ACC112 (cell line): ENCODE data around the gene MCL1.
"Not testable (repeated sequence)": the region's sequence is repeated elsewhere in the genome, so short reads cannot be mapped to it uniquely, and the experiment has no call there.

Source experiments
- H2AFZ ChIP-seq: fragments of 200-600 bp; sonication (generic); one replicate; pipeline ENCODE4 v1.6.0; 2017; ENCODE audit warnings: antibody characterized with exemption, low read length; ENCODE audit not compliant: unreplicated experiment
- H3K27ac ChIP-seq: fragments of 200-600 bp; sonication (generic); 2 replicates; pipeline ENCODE4 v1.5.1; 2014; ENCODE audit warnings: low read depth, mild to moderate bottlenecking, antibody characterized with exemption, low read length, moderate library complexity
- H3K27me3 ChIP-seq: fragments of 200-600 bp; sonication (generic); 2 replicates; pipeline ENCODE4 v1.6.1; 2014; ENCODE audit warnings: mild to moderate bottlenecking, antibody characterized with exemption, low read length, moderate library complexity, mixed read lengths; ENCODE audit not compliant: insufficient read depth
- H3K36me3 ChIP-seq: fragments of 200-600 bp; sonication (generic); 2 replicates; pipeline ENCODE4 v1.6.1; 2016; ENCODE audit warnings: mild to moderate bottlenecking, antibody characterized with exemption, low read length, moderate library complexity, mixed read lengths; ENCODE audit not compliant: insufficient read depth
- H3K4me1 ChIP-seq: fragments of 200-600 bp; sonication (generic); one replicate; pipeline ENCODE4 v1.6.1; 2016; ENCODE audit warnings: low read length, mixed read lengths; ENCODE audit not compliant: insufficient read depth, unreplicated experiment, control insufficient read depth
- H3K4me3 ChIP-seq: fragments of 200-600 bp; sonication (generic); 2 replicates; pipeline ENCODE4 v1.5.1; 2014; ENCODE audit warnings: mild to moderate bottlenecking, low read depth, low read length
- H3K79me2 ChIP-seq: fragments of 200-600 bp; sonication (generic); one replicate; pipeline ENCODE4 v1.6.0; 2016; ENCODE audit warnings: low read length; ENCODE audit not compliant: control insufficient read depth, unreplicated experiment, insufficient read depth

MCL1 gene

DNA sequence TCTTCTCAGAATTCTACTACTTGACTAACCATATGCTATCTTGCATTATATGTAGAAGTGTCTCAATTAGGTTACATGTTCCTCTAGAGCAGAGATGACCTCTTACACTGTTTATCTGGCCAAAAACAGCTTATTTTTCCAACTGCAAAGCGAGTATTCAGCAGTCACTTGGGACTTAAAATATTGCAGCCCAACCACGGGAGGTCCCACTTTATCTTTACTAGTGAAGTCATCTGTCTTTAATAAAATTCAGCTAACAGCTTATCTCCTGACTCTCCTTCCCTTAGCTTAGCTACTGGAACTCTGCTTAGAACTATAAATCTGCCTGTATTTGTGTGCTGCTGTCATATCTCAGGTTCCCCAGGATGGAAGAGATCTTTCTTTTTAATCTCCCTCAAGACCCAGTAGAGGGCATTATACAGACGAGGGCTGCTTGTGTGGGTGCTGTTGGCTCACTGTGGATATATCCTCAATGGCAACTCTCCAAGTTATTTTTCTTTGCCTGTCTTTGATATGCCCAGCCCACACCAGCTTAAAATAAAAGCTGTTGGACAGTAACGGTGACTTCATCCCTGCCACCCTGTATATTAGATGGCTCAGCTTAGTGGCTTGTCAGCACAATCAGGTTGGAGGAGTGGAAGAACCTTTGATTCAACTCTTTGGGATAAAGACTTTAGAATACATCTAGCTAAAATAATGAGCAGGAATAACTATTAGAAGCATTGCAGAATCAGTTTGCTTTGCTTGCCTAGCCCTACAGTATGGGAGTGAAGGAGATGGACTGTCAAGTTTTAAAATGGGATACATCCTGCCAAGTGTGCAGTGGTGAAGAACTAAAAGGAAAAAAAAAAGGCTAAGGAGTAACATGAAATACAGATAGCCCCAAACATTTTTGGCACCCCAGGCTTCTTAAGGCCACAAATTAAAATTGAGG, 40.4 kb upstream of the MCL1 start:
- Histone ChIP-seq H2AFZ (no peak overlapping the region), H3K27ac (peak overlapping the region; percentile 88), H3K27me3 (no peaks in the 10 kb centered on the region), H3K36me3 (peaks cover 30% of the 10 kb centered on the region), H3K4me3 (peak overlapping the region; percentile 13; the same call in 1 of the 2 replicates), H3K4me1 (peaks cover 45% of the 10 kb centered on the region), H3K79me2 (peaks cover 4% of the 10 kb centered on the region)

DNA sequence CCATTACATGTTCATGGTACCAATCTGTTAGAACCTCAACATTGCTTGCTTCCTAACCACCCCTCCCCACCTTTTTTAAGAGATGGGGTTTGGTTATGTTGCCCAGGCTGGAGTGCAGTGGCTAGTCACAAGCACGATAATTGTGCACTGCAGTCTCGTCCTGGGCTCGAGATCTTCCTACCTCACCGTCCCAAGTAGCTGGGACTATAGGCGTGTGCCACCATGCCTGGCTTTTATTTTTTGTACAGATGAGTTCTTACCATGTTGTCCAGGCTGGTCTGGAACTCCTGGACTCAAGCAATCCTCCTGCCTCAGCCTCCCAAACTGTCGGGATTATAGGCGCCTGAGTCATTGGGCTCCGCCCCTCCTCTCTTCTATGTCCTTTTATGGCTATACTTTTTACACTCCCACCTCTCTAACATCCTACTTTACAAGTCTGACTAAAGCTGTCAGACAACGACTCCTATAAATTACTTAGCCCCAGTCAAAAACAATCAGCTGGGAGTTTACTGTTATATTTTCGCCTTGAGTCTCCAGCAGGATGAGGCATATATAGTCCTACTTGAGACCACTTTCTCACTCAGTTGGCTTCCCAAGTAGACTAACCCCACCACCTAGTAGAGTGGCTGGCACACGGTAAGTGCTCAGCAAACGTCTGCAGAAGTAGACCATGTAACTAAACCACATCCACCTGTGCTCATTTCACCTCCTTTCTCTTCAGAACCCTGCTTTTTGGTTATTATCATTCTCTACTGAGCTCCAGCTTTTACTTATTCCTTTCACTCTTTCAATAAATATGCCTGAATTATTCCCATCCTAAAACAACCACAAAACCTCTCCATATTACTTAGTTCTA, 36.2 kb upstream of the MCL1 start:
- Histone ChIP-seq H3K4me3 (no peak overlapping the region), H3K4me1 (peaks cover 55% of the 10 kb centered on the region), H3K36me3 (peaks cover 27% of the 10 kb centered on the region), H3K27me3 (no peaks in the 10 kb centered on the region), H2AFZ (no peak overlapping the region), H3K27ac (peak overlapping the region; percentile 100), H3K79me2 (peaks cover 3% of the 10 kb centered on the region)

DNA sequence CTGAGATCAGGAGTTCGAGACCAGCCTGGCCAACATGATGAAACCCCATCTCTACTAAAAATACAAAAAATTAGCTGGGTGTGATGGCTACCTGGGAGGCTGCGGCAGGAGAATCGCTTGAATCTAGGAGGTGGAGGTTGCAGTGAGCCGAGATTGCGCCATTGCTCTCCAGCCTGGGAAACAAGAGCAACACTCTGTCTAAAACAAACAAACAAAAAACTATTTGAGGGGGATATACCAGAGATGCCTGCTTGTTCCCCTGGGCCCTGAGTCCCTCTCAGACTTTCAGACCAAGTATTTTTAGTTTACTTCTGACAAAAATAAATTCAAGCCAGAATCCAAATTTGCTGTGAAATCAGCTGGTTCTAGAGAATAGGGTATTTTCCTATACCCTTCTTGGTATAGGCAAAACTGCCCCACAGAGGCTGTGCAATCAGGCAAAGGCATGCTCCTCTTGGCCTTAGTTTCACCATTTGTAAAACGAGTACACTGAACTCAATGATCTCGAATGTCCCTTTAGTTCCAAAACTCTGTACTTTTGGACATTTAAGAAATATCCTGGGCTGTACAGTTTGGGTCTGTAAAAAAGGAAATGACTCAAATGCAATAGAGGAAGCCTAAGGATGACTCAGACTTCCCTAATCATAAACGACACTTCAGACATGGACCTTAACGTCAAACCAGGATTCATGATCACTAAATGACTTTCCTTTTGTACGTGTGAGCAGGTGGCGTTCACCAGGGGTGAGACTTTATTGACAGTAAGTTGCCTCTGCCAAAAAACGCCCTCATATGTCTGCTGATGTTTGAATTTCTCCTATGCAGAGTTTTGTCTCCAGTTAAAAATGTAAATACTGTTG, 33.9 kb upstream of the MCL1 start:
- peak overlapping the region; percentile 47 for H3K4me3 ChIP-seq
- peak overlapping the region; percentile 100 for H3K27ac ChIP-seq
- peaks cover 24% of the 10 kb centered on the region for H3K36me3 ChIP-seq

DNA sequence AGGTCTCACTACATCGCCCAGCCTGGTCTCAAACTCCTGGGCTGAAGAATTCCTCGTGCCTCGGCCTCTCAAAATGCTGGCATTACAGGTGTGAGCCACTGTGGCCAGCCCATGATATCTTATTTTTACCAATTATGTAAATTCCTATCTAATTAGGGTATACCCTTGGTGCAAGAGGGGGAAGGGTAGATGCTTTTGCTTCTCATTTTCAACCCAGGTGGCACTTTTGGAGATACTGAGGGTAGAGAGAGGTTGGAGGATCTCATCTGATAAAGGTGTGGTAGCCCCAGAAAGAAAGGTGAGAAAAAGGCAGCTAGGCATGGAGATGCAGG, 32.6 kb upstream of the MCL1 start:
- H3K36me3 ChIP-seq, result peaks cover 20% of the 10 kb centered on the region

More for the DNA sequence above, 33.9 kb upstream of the MCL1 start:
- Histone ChIP-seq H3K79me2 (peaks cover 3% of the 10 kb centered on the region), H2AFZ (no peak overlapping the region), H3K4me1 (peaks cover 54% of the 10 kb centered on the region), H3K27me3 (no peaks in the 10 kb centered on the region)

DNA sequence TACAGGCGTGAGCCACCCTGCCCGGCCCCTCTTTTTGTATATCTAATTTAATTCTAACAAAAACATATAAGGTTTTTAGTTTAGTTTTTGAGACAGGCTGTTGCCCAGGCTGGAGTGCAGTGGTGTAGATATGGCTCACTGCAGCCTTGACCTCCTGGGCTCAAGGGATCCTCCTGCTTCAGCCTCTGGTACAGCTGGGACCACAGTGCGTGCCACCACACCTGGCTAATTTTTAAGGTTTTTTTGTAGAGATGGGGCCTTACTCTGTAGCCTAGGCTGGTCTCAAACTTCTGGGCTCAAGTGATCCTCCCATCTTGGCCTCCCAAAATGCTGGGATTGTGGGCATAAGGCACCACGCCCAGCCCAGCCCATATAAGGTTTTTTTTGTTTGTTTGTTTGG, 31.2 kb upstream of the MCL1 start:
- Histone ChIP-seq H3K27me3 (no peaks in the 10 kb centered on the region), H3K4me3 (no peak overlapping the region), H3K4me1 (peaks cover 54% of the 10 kb centered on the region), H3K27ac (peak overlapping the region; percentile 100), H3K79me2 (peaks cover 3% of the 10 kb centered on the region), H3K36me3 (peaks cover 6% of the 10 kb centered on the region), H2AFZ (no peak overlapping the region)

More for the DNA sequence above, 32.6 kb upstream of the MCL1 start:
- Histone ChIP-seq H3K79me2 (peaks cover 3% of the 10 kb centered on the region), H3K4me3 (peak overlapping the region; percentile 55; the same call in 1 of the 2 replicates), H3K4me1 (peaks cover 54% of the 10 kb centered on the region), H3K27me3 (no peaks in the 10 kb centered on the region), H3K27ac (peak overlapping the region; percentile 100), H2AFZ (no peak overlapping the region)

DNA sequence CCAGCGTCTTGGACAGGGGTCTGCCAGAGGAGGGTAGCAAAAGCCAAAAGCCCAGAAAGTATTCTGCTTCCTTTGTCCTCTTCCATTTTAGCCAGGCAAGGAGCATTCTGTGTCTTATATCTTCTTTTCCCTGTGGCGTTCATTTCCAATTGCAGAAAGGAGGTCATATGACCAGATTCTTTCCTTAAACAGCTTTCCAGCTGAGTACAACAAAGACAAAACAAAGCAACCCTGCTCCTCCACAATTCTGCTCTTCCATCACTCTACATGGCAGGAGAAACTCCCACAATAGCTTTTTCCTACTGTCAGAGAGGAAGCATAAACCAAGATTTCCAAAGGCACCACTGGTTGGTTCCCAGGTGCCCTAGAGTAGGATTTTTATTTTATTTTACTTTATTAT, 30.3 kb upstream of the MCL1 start:
- Histone ChIP-seq H2AFZ (no peak overlapping the region), H3K4me3 (no peak overlapping the region), H3K27ac (peak overlapping the region; percentile 100), H3K79me2 (peaks cover 3% of the 10 kb centered on the region), H3K4me1 (peaks cover 55% of the 10 kb centered on the region), H3K36me3 (no peaks in the 10 kb centered on the region; the same call in 1 of the 2 replicates), H3K27me3 (no peaks in the 10 kb centered on the region)

DNA sequence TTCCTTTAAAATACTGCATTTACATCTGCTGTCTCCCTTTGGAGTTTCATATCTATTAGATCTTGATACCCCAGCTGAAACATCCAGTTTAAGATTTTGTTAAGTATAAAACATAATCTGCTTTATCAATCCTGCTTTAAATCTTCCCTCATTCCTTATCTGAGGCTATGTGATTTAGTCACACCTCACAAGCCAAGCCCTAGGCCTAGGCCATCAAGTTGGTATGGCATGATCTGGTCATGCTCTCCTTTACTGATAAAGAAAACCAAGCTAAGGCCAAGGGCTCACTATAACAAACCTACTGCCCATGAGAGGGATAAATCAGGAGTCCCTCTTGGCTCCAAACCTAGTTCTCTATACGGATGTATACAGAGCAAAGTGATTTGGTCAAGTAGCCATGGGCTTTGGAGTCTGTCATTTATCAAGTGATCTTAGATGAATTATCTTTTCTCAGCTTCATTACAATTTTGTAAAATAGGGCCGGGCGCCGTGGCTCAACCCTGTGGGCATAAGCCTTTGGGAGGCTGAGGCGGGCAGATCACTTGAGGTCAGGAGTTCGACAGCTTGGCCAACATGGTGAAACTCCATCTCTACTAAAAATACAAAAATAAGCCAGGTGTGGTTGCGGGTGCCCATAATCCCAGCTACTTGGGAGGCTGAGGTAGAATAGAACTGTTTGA, 27.2 kb upstream of the MCL1 start:
- no peak overlapping the region for H2AFZ ChIP-seq
- peaks cover 40% of the 10 kb centered on the region for H3K4me1 ChIP-seq
- no peaks in the 10 kb centered on the region for H3K79me2 ChIP-seq
- H3K4me3 ChIP-seq, result no peak overlapping the region
- peak overlapping the region; percentile 72 for H3K27ac ChIP-seq
- H3K27me3 ChIP-seq, result no peaks in the 10 kb centered on the region
- H3K36me3 ChIP-seq, result no peaks in the 10 kb centered on the region; the same call in 1 of the 2 replicates

DNA sequence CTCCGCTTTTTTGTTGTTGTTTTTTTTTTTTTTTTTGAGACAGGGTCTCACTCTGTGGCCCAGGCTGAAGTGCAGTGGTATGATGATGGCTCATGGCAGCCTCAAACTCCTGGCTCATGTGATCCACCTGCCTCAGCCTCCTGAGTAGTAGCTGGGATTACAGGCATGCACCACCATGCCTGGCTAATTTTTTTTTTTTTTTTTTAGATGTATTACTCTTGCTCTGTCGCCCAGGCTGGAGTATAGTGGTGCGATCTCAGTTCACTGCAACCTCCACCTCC, 26.0 kb upstream of the MCL1 start:
- H3K27ac ChIP-seq, result peak overlapping the region; percentile 99
- H3K27me3 ChIP-seq, H3K4me3 ChIP-seq: not testable (repeated sequence)

DNA sequence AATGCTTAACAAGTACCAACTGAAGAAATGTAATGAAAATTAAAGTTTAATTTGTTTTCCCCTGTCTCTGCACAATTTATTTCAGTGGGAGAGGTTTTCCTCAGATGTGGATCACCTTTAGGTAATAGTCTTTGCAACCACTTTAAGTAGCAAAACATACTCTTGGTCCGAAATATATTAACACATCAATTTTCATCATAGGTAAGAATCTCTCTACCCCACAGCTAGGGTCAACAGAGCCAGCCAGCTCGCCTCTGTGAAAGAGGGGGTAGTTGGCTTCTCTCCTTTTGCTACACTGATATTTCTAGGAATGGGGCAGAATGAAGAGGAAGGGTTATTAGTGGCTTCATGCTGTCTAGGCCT, 24.8 kb upstream of the MCL1 start:
- Histone ChIP-seq H3K36me3 (no peaks in the 10 kb centered on the region; the same call in 1 of the 2 replicates), H2AFZ (no peak overlapping the region), H3K4me3 (0 out of 2 replicates have a peak overlapping the region, but pooled peaks have one; percentile 8), H3K27me3 (no peaks in the 10 kb centered on the region), H3K79me2 (no peaks in the 10 kb centered on the region), H3K4me1 (peaks cover 20% of the 10 kb centered on the region), H3K27ac (peak overlapping the region; percentile 99)

More for the DNA sequence above, 26.0 kb upstream of the MCL1 start:
- not testable (repeated sequence) for H3K36me3 ChIP-seq, H2AFZ ChIP-seq, H3K79me2 ChIP-seq
- H3K4me1 ChIP-seq, result peaks cover 30% of the 10 kb centered on the region

DNA sequence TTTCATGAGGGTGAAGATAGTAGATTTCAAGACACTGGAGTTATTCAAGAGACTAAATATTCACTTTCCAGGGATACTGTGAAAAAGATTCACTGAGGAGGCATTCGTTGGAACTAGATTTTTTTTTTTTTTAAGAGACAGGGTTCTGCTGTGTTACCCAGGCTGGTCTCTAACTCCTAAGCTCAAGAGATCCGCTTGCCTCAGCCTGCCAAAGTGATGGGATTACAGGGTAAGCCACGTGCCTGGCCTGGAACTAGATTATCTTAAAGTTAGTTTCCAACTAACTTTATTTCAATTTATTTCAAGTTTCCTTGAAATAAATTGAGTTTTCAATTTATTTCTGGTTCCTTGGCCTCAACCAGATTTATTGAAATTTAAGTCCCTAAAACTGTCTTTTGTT, 24.3 kb upstream of the MCL1 start:
- Histone ChIP-seq H2AFZ (no peak overlapping the region), H3K27me3 (no peaks in the 10 kb centered on the region), H3K4me1 (peaks cover 17% of the 10 kb centered on the region), H3K36me3 (no peaks in the 10 kb centered on the region; the same call in 1 of the 2 replicates), H3K27ac (peak overlapping the region; percentile 99), H3K4me3 (no peak overlapping the region), H3K79me2 (no peaks in the 10 kb centered on the region)
